Ovary (tissue), 3 donors: ENCODE results near the gene CYSTM1.

ENCODE experiments used
- CTCF ChIP-seq, 3 donors: fragments of 450-650 bp in 2 of 3; fragments of 200-600 bp in 1 of 3; IDR thresholded peaks; one replicate each; pipeline versions ENCODE4 v1.5.1 to v1.8.0; 2016 to 2022; ENCODE audit warnings: antibody characterized with exemption in 3 of 3, mild to moderate bottlenecking in 1 of 3
- POLR2A ChIP-seq: fragments of 450-650 bp; IDR thresholded peaks from one replicate; pipeline ENCODE4 v1.6.1; 2017; ENCODE audit warnings: antibody characterized with exemption, mild to moderate bottlenecking, moderate library complexity
- donor health status: DM: no; HTN: no; CAD: no.

- no peak for TF ChIP-seq CTCF (IDR thresholded peaks at IDR 0.05)
- TF ChIP-seq POLR2A: no peak
Measured at GRCh38 chr5:140134277-140134935, 40.6 kb upstream of the CYSTM1 start.
